GM19025 (cell line): ENCODE measurements around the gene SRCAP.

Source experiments
- ATAC-seq: cut with Tn5 transposase; IDR thresholded peaks from one replicate; pipeline ENCODE4 v1.9.1; 2021; ENCODE audit warnings: mild to moderate bottlenecking, low read depth, moderate library complexity; ENCODE audit not compliant: unreplicated experiment

The SRCAP gene

GRCh38 chr16:30769379-30770089 is 70.6 kb downstream of the SRCAP start:
- no peak for ATAC-seq

GRCh38 chr16:30771726-30772125 is 72.8 kb downstream of the SRCAP start:
- ATAC-seq, result no peak

GRCh38 chr16:30773826-30774225 is 74.9 kb downstream of the SRCAP start:
- ATAC-seq, result no peak

- ATAC-seq, result no peak
Measured at GRCh38 chr16:30774367-30775130, 75.6 kb downstream of the SRCAP start.

GRCh38 chr16:30775131-30775391 is 76.1 kb downstream of the SRCAP start:
- ATAC-seq, result no peak

- ATAC-seq, result no peak
Measured at GRCh38 chr16:30775392-30776188, 76.6 kb downstream of the SRCAP start.

- no peak for ATAC-seq
Measured at GRCh38 chr16:30777591-30778297, 78.8 kb downstream of the SRCAP start.

- no peak for ATAC-seq
Measured at GRCh38 chr16:30778549-30779244, 79.7 kb downstream of the SRCAP start.

GRCh38 chr16:30779596-30779995 is 80.6 kb downstream of the SRCAP start:
- ATAC-seq, result no peak

- ATAC-seq, result no peak
Measured at GRCh38 chr16:30780021-30780420, 81.0 kb downstream of the SRCAP start.

- ATAC-seq, result no peak
Measured at GRCh38 chr16:30780549-30780948, 81.6 kb downstream of the SRCAP start.

- no peak for ATAC-seq
Measured at GRCh38 chr16:30782486-30783279, 83.7 kb downstream of the SRCAP start.

GRCh38 chr16:30783280-30784109 is 84.5 kb downstream of the SRCAP start:
- no peak for ATAC-seq

GRCh38 chr16:30784215-30784614 is 85.2 kb downstream of the SRCAP start:
- no peak for ATAC-seq

GRCh38 chr16:30785126-30786106 is 86.4 kb downstream of the SRCAP start:
- no peak for ATAC-seq

GRCh38 chr16:30786115-30786935 is 87.4 kb downstream of the SRCAP start:
- ATAC-seq, result no peak
